ENCODE data around the gene RNU2-1. TPM values are rescaled to one million over a fixed set of nuclear protein-coding genes. Genes with fewer than 3 reads are reported as not detected.
A peak's percentile ranks its signal among the peaks of the same experiment; 100 is the strongest.
"Not testable (repeated sequence)": the region's sequence is repeated elsewhere in the genome, so short reads cannot be mapped to it uniquely, and the experiment has no call there.

RNU2-1 gene
- total RNA-seq, 4 donors from 2014 or later: not detected

DNA sequence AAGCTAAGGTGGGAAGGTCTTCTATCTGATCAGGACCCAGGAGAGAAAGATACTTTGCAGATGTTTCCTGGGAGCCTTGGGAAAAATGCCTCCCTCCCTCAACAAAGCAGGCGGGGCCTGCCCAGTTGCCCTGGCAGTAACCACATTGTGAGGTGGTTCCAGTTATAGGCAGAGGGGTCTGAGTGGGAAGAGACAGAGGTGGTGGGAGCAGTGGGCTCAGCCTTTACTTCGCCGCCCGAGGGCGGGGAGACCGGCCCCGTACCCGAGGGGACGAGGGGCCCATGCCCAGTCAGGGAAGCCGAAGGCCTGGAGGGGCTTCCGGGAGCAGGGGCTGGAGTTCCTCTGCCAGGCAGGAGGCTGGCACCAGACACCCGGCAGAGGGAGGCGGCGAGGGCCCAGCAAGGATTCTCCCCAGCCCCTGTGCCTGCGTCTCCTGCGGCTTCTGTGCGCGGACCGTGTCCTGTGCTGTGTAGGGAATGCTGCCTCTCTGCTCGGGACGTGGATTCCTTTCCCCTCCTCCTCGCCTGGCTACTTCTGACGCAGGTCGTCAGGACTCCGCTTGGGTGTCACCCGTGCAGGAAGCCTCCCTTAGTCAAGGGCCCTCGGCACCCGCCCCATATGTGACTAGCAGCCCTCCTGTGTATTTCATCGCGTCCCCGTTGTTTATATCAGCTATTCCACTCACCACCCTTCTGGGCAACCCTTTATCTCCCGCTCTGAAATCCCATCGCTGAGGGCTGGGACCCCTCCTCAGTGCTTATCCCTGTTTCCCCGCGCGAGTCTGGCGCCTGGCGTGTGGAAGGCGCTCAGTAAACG, 2.4 kb downstream of the RNU2-1 start:
- H3K27me3 ChIP-seq; DNase-seq; intact Hi-C loops (cut with DNase I); H3K9me3 ChIP-seq; H3K4me1 ChIP-seq; H3K36me3 ChIP-seq: not testable (repeated sequence)
- Histone ChIP-seq H3K27ac (peak overlapping the region in 1 of 3 donors; percentile 44), H3K4me3 (replicated peaks in 1 of 3) (peak overlapping the region in 1 of 3 donors; percentile 13)
- TF ChIP-seq POLR2A (IDR thresholded peaks at IDR 0.05): peak in 1 of 2 donors; percentile 7
- WGBS, 2 donors: 20 to 59% methylated on average over 14 of the region's 40 CpGs

- intact Hi-C loops (cut with DNase I); H3K9me3 ChIP-seq; H3K4me3 ChIP-seq (replicated peaks in 1 of 3); H3K27me3 ChIP-seq; H3K4me1 ChIP-seq; H3K27ac ChIP-seq; DNase-seq; H3K36me3 ChIP-seq: not testable (repeated sequence)
- no CpG with 5 or more reads among the region's 7 CpGs for WGBS, 2 donors
These were observed 5.6 kb downstream of the RNU2-1 start, which contains the start of gene CCDC200 for GRCh38 chr17:43228020-43228782. CCDC200 (minus strand) TSS chr17:43228623; CDS start chr17:43228554, 69 bp downstream.

DNA sequence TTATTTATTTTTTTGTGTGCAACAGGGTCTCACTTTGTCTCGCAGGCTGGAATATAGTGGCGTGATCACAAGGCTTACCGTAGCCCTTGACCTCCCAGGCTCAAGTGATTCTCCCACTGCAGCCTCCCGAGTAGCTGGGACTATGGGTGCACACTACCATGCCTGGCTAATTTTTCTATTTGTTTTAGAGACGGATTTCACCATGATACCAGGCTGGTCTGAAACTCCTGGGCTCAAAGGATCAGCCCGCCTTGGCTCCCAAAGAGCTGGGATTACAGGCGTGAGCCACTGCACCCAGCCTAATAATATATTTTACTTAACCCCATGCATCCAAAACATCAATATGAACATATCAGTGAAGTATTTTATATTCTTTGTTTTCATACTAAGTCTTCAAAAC, 7.4 kb downstream of the RNU2-1 start:
- intact Hi-C loops (cut with DNase I): no loop called here
- Histone ChIP-seq H3K27me3 (no peaks in the 10 kb centered on the region), H3K4me3 (replicated peaks in 1 of 3) (no peak overlapping the region), H3K9me3 (no peaks in the 10 kb centered on the region), H3K4me1 (no peaks in the 10 kb centered on the region), H3K36me3 (no peaks in the 10 kb centered on the region), H3K27ac (no peak overlapping the region)
- TF ChIP-seq POLR2A (IDR thresholded peaks at IDR 0.05) (no peak), CTCF (IDR thresholded peaks at IDR 0.05) (no peak)
- DNase-seq: no peak
- WGBS, 2 donors: 92 to 95% methylated on average over 7 of the region's 7 CpGs

DNA sequence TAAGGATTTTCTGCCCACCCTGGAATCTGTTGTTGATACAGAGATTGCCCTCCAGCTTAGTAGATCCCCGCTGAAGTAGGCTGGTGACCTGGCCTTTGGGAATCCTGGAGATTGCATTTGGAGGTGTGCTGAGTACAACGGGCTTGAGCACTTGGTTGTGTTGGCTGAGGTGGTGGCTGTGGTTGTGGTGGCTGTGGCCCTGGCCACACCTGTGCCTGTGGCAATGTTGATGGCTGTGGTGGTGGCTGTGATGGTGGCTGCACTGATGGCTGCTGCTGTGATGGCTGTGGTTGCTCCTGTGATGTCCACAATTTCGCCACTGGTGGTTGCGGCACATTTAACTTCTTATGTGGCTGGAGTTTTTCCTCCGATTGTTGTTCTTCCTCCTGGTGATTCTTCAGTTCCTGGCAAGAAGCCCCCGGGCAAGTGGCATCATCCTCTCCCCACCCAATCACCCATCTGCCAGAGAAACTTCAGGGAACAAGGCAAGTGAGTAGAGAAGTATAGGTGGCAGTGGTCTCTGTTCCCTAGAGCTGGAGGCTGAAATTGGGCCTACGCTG, 9.6 kb downstream of the RNU2-1 start:
- Histone ChIP-seq H3K27ac (no peak overlapping the region), H3K27me3 (no peaks in the 10 kb centered on the region), H3K4me3 (replicated peaks in 1 of 3) (no peak overlapping the region), H3K36me3 (no peaks in the 10 kb centered on the region), H3K4me1 (peaks cover 6 to 13% of the 10 kb centered on the region in 2 donors), H3K9me3 (no peaks in the 10 kb centered on the region)
- intact Hi-C loops (cut with DNase I): no loop called here
- WGBS, 2 donors: 91 to 94% methylated on average over 7 of the region's 7 CpGs
- DNase-seq: no peak
- TF ChIP-seq CTCF (IDR thresholded peaks at IDR 0.05): no peak
- TF ChIP-seq POLR2A (IDR thresholded peaks at IDR 0.05): no peak

- TF ChIP-seq POLR2A (IDR thresholded peaks at IDR 0.05) (no peak), CTCF (IDR thresholded peaks at IDR 0.05) (no peak)
- intact Hi-C loops (cut with DNase I): no loop called here
- H3K36me3 ChIP-seq: peaks cover 6 to 7% of the 10 kb centered on the region in 2 donors
- H3K4me3 ChIP-seq (replicated peaks in 1 of 3): no peak overlapping the region
- H3K4me1 ChIP-seq: peaks cover 6 to 15% of the 10 kb centered on the region in 2 donors
- no peaks in the 10 kb centered on the region for H3K27me3 ChIP-seq
- DNase-seq: no peak
- H3K9me3 ChIP-seq: no peaks in the 10 kb centered on the region
- 84 to 88% methylated on average over 9 of the region's 9 CpGs for WGBS, 2 donors
- peak overlapping the region; percentile 7 to 63 (median 54) for H3K27ac ChIP-seq
These were observed 13.2 kb downstream of the RNU2-1 start for GRCh38 chr17:43220511-43221125.
